Upper lobe of left lung (tissue), 6 donors: ENCODE measurements around the gene TFIP11. TPM values are rescaled to one million over a fixed set of nuclear protein-coding genes. Genes with fewer than 3 reads are reported as not detected.

Source experiments
- ATAC-seq, 2 donors: fragments of 200-7000 bp; cut with Tn5 transposase; one replicate each; pipeline ENCODE4 v1.9.1; 2022; ENCODE audit warnings: mild to moderate bottlenecking in 2 of 2, moderate library complexity in 2 of 2; ENCODE audit not compliant: low FRiP score in 2 of 2
- DNase-seq, 2 donors: peaks; one replicate each; pipeline ENCODE4 v3.0.0-alpha.2; 2019 to 2020
- H3K27ac ChIP-seq, 4 donors: fragments of 200-600 bp; sonication (generic); one replicate each; pipeline ENCODE4 v1.5.1; 2016 to 2019
- H3K27me3 ChIP-seq, 4 donors: fragments of 200-600 bp; sonication (generic); one replicate each; pipeline ENCODE4 v1.5.1; 2017 to 2019
- H3K36me3 ChIP-seq, 4 donors: fragments of 200-600 bp; sonication (generic); one replicate each; pipeline ENCODE4 v1.5.1; 2016 to 2019
- H3K4me1 ChIP-seq, 4 donors: fragments of 200-600 bp; sonication (generic); one replicate each; pipeline ENCODE4 v1.5.1; 2018 to 2019
- H3K4me3 ChIP-seq, 4 donors: fragments of 200-600 bp; sonication (generic); one replicate each; pipeline ENCODE4 v1.5.1; 2017 to 2019; ENCODE audit warnings: mild to moderate bottlenecking in 2 of 4, moderate library complexity in 1 of 4
- H3K9me3 ChIP-seq, 4 donors: fragments of 200-600 bp; sonication (generic); one replicate each; pipeline ENCODE4 v1.5.1; 2018 to 2019
- EP300 ChIP-seq, 4 donors: sonication (generic); formaldehyde crosslinking; IDR thresholded peaks; one replicate each; pipeline ENCODE4 v1.5.1; 2017; ENCODE audit warnings: antibody characterized with exemption in 4 of 4, control low read depth in 2 of 4
- POLR2A ChIP-seq, 4 donors: fragments of 450-650 bp; IDR thresholded peaks; one replicate each; pipeline ENCODE4 v1.5.1; 2016 to 2017; ENCODE audit warnings: antibody characterized with exemption in 4 of 4, mild to moderate bottlenecking in 2 of 4
- POLR2AphosphoS5 ChIP-seq, 2 donors: sonication (generic); formaldehyde crosslinking; IDR thresholded peaks; one replicate each; pipeline ENCODE4 v1.5.1; 2017; ENCODE audit warnings: antibody characterized with exemption in 2 of 2
- WGBS, 2 donors: methylation state at CpG; one replicate each; pipeline ENCODE4 v1.1.5; 2017 to 2018; 5-methylcytosine and 5-hydroxymethylcytosine counted together
- total RNA-seq, 6 donors: library from RNA; depleted of rRNA in 4 of 6; stranded (reverse); fragments of >200 nt in 4 of 6; gene quantifications; one replicate each; pipeline versions ENCODE4 v1.1.0 to v1.2.1, GENCODE V29; 2016 to 2021
- TF ChIP-seq, protein P1 (sequence below), 6 experiments: fragments of 450-650 bp in 4 of 6; fragments of 200-600 bp in 2 of 6; sonication (generic) in 2 of 6; IDR thresholded peaks; one replicate each; pipeline ENCODE4 v1.5.1; 2016 to 2019; ENCODE audit warnings: antibody characterized with exemption in 6 of 6
- donor health status: DM: no; HTN: no; CAD: no; lungs with moderate emphysema.
- donor health status: DM: no; HTN: yes; CAD: no; lungs with severe emphysema.

TFIP11 gene
- total RNA-seq, 6 donors from 2014 or later, result 26.3 to 37.7 (median 32.6) TPM

DNA sequence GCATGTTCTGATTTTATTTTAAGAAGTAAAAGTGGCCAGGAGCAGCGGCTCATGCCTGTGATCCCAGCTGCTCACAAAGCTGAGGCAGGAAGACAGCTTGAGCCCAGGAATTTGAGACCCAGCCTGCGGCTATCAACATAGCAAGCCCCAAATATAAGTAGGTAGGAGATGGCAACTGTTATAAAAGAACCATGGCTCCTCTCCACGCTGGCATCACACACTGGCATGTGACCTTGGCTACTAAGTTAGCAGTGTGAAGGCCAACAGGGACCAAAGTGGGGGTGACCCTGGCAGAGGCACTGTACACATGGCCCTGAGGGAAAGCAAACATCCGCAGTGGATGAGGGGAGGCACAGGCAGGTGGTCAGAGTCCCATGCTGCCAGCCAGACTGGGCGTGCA, 44.6 kb upstream of the TFIP11 start:
- Histone ChIP-seq H3K36me3 (peaks cover 0 to 4% (median 0%) of the 10 kb centered on the region in 4 donors), H3K4me3 (no peak overlapping the region), H3K9me3 (no peaks in the 10 kb centered on the region), H3K4me1 (peaks cover 12 to 56% (median 15%) of the 10 kb centered on the region in 4 donors), H3K27ac (no peak overlapping the region), H3K27me3 (no peaks in the 10 kb centered on the region)
- DNase-seq, result no peak
- 90 to 98% methylated on average over 4 to 5 of the region's 5 CpGs for WGBS, 2 donors
- no peak for ATAC-seq
- TF ChIP-seq EP300 (IDR thresholded peaks at IDR 0.05), result no peak
- no peak for TF ChIP-seq POLR2AphosphoS5 (IDR thresholded peaks at IDR 0.05)
- TF ChIP-seq, protein P1, sequence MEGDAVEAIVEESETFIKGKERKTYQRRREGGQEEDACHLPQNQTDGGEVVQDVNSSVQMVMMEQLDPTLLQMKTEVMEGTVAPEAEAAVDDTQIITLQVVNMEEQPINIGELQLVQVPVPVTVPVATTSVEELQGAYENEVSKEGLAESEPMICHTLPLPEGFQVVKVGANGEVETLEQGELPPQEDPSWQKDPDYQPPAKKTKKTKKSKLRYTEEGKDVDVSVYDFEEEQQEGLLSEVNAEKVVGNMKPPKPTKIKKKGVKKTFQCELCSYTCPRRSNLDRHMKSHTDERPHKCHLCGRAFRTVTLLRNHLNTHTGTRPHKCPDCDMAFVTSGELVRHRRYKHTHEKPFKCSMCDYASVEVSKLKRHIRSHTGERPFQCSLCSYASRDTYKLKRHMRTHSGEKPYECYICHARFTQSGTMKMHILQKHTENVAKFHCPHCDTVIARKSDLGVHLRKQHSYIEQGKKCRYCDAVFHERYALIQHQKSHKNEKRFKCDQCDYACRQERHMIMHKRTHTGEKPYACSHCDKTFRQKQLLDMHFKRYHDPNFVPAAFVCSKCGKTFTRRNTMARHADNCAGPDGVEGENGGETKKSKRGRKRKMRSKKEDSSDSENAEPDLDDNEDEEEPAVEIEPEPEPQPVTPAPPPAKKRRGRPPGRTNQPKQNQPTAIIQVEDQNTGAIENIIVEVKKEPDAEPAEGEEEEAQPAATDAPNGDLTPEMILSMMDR (IDR thresholded peaks at IDR 0.05), result no peak
- TF ChIP-seq POLR2A (IDR thresholded peaks at IDR 0.05), result no peak

- H3K27ac ChIP-seq, result peak overlapping the region in 1 of 4 donors; percentile 16
- H3K4me3 ChIP-seq, result no peak overlapping the region
- H3K36me3 ChIP-seq, result peaks cover 0 to 4% (median 0%) of the 10 kb centered on the region in 4 donors
- TF ChIP-seq POLR2A (IDR thresholded peaks at IDR 0.05), result no peak
- no peak for TF ChIP-seq POLR2AphosphoS5 (IDR thresholded peaks at IDR 0.05)
- no peak for TF ChIP-seq EP300 (IDR thresholded peaks at IDR 0.05)
- TF ChIP-seq, protein P1 (IDR thresholded peaks at IDR 0.05), result no peak
- no peak for ATAC-seq
- no peak for DNase-seq
- no peaks in the 10 kb centered on the region for H3K9me3 ChIP-seq
- 70 to 86% methylated on average over 10 of the region's 11 CpGs for WGBS, 2 donors
- peaks cover 21 to 63% (median 24%) of the 10 kb centered on the region in 4 donors for H3K4me1 ChIP-seq
- H3K27me3 ChIP-seq, result no peaks in the 10 kb centered on the region
Measured at GRCh38 chr22:26555478-26555877, 43.2 kb upstream of the TFIP11 start.

DNA sequence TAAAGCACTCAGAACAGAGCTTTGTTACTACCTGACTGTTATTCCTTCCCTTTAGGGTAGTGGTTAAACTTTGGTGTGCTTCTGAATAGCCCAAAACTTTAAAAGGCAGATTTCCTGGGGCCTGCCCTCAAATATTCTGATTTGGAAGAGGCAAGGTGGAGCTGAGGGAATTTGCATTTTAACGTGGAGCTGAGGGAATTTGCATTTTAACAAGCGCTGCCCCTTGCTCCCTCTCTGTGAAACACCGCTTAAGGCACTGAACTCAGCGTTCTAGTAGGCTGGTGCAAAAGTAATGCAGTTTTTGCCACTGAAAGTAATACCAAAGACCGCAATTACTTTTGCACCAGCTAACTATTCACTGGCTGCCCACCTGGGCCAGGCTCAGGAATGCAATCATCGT, 42.7 kb upstream of the TFIP11 start:
- H3K4me3 ChIP-seq, result no peak overlapping the region
- TF ChIP-seq, protein P1 (IDR thresholded peaks at IDR 0.05), result no peak
- no peak for TF ChIP-seq EP300 (IDR thresholded peaks at IDR 0.05)
- TF ChIP-seq POLR2A (IDR thresholded peaks at IDR 0.05), result no peak
- no peak for TF ChIP-seq POLR2AphosphoS5 (IDR thresholded peaks at IDR 0.05)
- no peaks in the 10 kb centered on the region for H3K9me3 ChIP-seq
- no peaks in the 10 kb centered on the region for H3K27me3 ChIP-seq
- WGBS, 2 donors, result 87 to 88% methylated on average over 6 of the region's 6 CpGs
- peak overlapping the region in 1 of 4 donors; percentile 16 for H3K27ac ChIP-seq
- peaks cover 0 to 4% (median 0%) of the 10 kb centered on the region in 4 donors for H3K36me3 ChIP-seq
- peaks cover 22 to 63% (median 27%) of the 10 kb centered on the region in 4 donors for H3K4me1 ChIP-seq
- no peak for ATAC-seq
- DNase-seq, result no peak

DNA sequence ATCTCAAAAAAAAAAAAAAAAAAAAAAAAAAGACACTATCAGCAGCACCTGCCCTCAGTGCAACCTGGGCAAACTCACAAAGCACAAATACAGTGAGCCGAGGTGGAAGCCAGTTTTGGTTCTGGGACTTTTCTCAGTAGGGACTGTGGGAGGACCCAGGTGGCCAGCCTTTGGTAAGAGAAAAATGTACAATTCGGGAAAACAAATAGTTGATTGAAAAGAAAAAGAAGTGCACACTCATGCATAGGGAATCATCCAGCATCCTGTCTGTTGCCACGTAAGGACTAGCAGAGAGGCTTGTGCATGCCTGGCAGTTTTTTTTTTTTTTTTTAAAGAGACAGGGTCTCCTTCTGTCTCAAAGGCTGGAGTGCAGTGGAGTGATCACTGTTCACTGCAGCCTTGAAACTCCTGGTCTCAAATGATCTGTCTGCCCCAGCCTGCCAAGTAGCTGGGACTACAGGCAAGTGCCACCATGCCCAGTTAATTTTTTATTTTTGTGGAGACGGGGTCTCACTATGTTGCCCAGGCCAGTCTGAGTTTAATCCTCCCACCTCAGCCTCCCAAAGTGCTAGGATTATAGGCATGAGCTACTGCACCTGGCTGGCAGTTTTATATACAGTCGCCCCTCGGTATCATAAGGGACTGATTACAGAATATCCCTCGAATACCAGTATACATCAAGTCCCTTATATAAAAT, 40.9 kb upstream of the TFIP11 start:
- Histone ChIP-seq H3K4me3 (no peak overlapping the region), H3K36me3 (peaks cover 0 to 4% (median 0%) of the 10 kb centered on the region in 4 donors), H3K9me3 (no peaks in the 10 kb centered on the region), H3K4me1 (peaks cover 20 to 60% (median 25%) of the 10 kb centered on the region in 4 donors), H3K27me3 (no peaks in the 10 kb centered on the region), H3K27ac (peak overlapping the region in 1 of 4 donors; percentile 44)
- 57% methylated on average over 7 of the region's 7 CpGs for WGBS, 2 donors
- DNase-seq (no peak), ATAC-seq (no peak)
- no peak for TF ChIP-seq EP300 (IDR thresholded peaks at IDR 0.05)
- no peak for TF ChIP-seq POLR2A (IDR thresholded peaks at IDR 0.05)
- TF ChIP-seq, protein P1 (IDR thresholded peaks at IDR 0.05), result no peak
- TF ChIP-seq POLR2AphosphoS5 (IDR thresholded peaks at IDR 0.05), result no peak
